NCI-H128 (cell line): ENCODE data around the gene PARP11.

Experiments
- DNase-seq: peaks from one replicate; lab custom pipeline; 2025; ENCODE audit not compliant: unreplicated experiment; lab: John Stamatoyannopoulos, UW

The PARP11 gene

DNA sequence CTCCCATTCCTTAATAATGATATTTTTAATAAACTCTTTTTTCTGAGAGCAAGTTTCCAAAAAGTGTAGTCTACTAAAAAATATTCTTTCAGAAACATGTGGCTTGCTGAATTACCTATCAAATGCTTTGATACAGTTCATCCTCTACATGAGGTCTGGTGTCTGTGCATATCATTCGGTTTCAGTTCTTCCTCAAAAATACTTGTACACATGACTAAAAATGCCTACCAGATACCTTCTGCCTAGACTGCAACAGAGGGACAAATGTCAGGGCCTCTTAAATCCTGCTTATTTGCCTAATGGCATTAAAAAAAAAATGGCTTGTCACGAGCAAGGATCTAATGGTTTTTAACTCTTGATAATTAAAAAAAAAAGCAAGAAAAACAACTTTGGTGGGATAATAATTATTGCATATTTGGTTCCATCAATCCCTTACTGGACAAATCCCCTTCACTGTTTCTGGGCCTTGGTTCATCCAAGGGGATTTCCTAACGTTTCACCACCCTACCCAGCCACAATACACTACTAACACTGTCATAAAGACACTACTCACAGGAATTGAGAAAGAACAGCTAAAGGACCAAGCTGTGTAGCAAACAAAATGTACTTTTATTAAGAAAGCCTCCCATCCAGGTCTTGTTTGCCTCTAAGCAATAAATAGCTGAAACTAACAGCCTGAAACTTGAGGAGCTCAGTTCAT, 45.7 kb downstream of the PARP11 start:
- no peak for DNase-seq

- DNase-seq = no peak
Measured at GRCh38 chr12:3821441-3821840, 51.8 kb downstream of the PARP11 start.

GRCh38 chr12:3820122-3820521, 53.1 kb downstream of the PARP11 start:
- DNase-seq = no peak

DNA sequence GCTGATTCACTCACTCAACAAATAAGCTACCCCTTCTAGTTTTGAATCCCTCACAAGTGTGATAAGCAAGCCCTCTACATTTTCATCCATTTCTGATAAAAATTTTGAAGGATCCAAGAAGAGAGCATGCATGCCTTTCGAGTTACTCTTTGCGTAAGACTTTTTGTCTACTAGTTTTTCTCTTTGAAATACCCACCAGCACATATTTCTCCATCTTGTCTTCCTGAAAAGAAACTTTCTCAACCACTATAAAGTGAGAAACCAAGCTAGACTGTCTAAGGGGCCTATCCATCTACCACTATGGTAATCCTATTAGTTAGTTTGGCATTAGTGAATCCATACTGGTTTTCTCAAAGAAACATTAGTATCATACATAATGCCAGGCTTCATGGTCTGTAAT, 56.9 kb downstream of the PARP11 start:
- DNase-seq = no peak

GRCh38 chr12:3815094-3815766, 58.0 kb downstream of the PARP11 start:
- DNase-seq = no peak

GRCh38 chr12:3810540-3810939, 62.7 kb downstream of the PARP11 start:
- no peak for DNase-seq

DNA sequence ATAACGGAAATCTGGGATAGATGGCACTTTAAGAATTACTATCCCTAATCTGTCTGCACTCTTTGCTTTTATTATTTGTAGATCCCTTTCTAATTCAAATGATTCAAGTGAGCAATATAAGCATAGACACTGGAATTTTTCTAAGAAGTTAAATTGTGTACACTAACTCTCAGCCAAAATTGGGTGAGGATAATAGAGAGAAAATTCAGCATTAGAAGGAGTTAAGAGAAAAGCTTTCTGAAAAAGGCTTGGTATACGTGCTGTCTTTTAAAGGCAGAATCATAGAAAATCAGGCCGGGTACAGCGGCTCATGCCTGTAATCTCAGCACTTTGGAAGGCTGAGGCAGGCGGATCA, 63.2 kb downstream of the PARP11 start:
- no peak for DNase-seq

DNA sequence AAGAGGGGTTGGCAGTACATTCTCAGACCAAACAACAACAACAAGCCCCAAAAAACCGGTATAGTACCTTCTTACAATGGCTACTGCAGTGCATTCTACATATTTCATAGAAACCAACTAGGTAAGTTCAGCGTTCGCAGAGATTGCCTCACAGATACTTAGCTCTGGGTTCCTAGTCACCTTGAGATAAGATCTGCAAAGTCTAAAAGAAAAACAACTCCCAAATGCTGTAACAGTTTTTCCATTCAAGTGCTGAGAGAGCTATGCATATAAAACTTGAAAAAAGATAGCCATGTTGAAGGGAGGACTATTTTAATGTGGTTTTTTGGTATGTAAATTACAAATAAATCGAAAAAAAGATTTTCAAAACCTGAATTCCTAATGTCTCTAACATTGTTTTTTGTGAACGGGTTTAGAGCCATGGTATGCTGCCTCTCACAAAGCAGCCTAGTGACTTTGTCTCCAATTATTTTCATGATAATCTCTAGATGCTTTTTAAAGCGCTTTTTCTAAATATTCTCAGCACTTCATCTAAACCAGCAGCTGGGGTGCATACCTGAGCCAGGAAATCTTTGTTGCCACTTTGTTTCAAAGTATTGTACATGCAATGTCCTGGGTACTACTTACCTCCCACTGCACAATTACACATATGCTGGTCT, 63.7 kb downstream of the PARP11 start:
- no peak for DNase-seq

DNA sequence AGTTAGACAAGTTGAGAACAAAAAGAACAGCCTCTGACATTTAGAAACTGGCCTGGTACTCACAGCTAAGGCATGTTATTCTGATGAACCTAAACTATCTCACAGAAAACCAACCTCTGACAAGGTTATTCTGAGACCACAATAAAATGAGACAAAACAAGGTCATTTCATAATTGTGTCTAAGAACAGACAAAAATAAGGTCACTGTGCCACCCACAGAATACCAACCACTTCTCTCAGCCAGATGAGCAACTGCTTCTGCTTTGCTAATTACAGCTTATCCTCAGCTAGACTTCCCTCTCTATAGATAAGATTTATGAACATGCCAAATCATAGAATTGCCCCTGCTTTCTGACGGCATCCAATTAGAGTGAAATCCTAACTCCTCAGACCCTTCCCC, 68.1 kb downstream of the PARP11 start:
- DNase-seq = no peak

DNA sequence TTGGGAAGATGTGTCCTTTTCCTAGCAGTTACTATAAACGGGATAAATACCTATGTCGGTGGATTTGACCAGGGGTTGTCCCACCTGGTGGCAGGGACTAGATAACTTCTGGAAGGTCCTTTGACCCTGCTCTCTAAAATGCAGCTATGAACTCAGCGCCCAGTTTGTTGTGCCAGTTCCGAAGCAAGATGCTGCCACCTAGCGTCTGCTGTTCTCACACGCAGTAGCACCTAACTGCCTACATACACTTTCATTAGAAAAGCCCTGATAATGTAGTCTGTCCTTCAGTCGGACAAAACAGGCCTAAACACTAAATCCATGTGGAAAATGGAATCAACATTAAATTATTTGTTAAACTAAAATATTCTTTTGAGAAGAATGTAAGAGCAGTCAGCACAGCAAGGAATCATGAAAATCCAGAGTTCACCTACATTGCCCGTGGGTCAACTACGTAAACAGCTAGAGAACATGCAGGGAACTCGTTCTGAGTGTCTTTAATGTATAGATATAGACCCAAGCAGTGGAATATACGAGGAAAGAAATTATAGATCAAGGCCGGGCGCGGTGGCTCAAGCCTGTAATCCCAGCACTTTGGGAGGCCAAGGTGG, 69.2 kb downstream of the PARP11 start:
- peak; percentile 51 for DNase-seq

DNA sequence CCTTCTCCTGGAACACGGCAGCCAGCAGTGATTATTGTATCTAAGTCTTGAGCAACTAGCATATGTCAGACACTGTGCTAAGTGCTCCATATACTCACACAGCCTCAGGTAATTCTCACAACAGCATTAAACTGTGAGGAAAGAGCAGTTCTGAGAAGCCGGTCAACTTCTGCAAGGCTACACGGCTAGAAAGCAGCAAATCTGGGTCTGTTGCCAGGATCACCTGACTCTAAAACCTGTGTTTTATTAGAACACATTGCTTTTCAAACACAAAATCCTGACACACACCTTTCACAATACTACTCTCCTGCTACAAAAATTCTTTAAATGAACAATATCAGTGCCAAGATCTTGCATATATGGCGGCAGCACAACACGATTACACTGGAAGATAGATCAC, 70.5 kb downstream of the PARP11 start:
- no peak for DNase-seq

DNA sequence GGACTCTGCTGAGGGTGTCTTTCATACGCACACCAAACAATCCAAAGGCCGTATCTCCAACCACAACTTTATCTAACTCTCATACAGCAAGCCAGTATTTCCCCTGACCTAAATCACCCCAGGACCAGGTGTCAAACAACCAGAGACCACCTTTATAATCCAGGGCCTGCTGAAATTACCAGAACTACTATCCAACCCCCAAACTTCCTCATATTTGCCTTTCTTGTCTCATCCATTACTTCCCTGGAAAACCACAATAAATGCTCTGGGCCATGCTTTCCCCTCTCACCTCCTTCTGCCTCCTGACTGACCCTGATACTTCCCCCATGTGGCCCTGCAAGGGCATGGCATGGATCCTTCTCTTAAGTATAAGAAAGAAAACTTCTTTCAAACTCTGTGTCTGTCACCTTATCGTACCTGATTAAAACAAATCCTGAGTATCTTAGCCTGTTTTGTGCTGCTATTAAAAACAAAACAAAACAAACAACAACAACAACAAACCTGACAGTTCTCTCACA, 75.6 kb downstream of the PARP11 start:
- no peak for DNase-seq

- peak; percentile 87 for DNase-seq
Measured at GRCh38 chr12:3795492-3796133, 77.6 kb downstream of the PARP11 start.

- DNase-seq = no peak
Measured at GRCh38 chr12:3795066-3795465, 78.1 kb downstream of the PARP11 start.

DNA sequence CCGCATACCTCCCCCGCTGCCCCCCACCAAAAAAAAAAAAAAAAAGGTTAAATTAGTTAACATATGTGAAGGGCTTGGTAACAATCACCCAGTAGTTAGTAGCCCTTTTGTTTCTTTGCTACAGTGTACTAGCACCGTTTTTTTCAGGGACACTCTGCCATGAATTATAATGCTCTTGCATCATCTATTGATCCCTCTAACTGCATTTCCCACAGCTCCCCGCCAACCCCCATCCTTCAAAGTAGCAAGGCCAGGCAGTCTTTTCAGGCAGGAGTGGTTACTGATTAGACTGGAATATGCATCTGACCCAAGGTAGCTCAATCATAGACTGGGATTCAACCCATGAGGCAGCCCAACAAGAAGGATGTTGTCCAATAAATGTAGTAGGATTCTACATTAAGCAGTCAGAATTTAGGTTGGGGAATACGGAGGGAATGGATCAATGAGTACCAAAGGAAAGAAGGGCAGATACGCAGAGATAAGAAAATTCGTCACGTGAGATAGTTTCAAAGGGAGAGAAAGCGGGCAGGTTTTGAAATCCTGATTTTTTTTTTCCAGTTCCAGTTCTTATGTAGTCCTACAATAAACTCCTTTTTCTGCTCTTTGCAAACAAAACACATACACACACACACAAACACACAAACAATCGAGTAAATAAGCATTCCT, 80.4 kb downstream of the PARP11 start:
- DNase-seq = no peak

DNA sequence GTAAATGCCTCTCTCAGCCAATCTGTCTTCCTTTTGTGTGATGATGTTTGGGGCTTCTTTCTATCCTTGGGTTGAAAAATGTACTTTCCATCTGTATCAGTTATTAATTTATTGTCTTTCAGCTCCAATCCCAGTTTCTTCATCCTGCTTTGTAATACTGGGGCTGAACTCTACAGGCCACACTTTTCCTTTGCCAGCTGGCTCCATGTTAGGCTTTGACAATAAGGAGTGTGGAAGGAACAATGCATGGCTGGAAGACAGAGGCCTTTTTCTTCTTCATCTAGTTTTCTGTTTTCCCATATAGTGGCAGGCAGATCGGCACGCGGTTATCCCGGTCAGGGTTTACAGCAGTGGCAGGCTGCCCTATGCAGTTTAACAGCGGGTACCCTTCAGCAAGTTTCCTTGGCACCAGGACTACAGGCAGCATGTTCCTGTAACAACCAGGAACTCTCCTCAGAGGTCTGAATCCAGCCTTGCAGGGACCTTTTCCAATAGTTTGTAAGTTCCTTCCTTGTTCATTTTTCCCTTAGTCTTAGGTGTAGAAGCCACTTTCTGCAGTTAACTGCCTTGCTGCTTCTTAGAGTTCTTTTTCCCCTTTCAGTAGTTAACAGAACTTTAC, 81.8 kb downstream of the PARP11 start:
- no peak for DNase-seq

DNA sequence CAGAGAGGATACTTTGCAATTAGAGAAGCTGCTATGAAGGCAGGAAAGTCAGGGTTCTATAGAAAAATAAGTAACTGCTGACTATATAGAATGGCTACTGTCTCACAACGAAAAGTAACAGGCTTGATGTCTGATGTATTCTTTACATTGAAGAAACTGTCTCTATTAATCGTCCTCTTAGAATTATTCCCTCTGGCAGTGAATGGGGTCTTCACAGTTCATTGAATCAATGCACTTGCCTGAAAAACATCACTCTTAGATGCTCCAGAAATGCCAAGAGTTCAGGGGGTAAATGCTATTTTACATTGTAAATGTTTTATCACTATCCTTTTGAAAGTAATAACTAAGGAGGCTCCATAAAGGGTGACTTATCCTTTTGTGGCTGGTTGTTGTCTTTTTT, 82.6 kb downstream of the PARP11 start:
- DNase-seq = no peak

DNA sequence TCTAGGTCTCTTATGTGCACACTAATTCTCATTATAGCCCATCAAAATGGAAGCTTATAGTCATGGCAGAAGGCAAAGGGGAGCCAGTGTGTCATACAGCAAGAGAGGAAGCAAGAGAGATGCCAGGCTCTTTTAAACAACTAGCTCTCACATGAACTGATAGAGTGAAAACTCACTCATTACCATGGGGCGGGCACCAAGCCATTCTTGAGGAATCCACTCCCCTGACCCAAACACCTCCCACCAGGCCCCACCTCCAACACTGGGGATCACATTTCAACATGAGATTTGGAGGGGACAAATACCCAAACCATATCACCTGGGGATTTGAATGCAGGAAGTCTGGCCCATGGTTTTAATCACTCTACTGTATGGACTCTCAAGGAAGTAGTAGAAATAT, 83.4 kb downstream of the PARP11 start:
- DNase-seq = no peak

DNA sequence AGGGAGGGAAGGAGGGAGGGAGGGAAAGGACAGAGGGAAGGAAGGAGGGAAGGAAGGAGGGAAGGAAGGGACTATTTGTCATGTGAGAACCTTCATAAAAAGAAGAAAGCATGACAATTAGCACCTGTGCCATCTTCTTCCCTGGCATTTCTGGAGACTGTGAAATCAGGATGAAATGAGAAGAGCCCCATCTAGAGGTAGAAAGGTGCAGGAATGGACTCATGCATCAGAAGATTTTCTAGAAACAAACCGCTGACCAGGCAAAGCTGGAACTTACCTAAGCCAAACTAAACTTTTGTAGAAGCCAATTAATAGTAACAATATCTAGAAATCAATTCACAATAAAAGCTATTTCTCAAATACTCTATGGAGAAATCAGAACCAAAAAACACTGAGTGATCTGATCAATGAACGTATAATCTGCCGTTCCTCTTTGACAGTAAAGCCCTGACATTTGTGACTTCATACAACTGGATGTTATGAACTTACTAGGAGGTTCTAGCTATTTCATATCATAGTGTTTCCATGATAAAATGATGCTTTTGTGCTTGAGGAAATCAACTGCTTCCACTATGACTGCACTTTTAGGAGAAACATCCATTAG, 95.9 kb downstream of the PARP11 start:
- DNase-seq = peak; percentile 56
